Peyer's patch (tissue), 4 donors: Measurements from ENCODE around the gene ENSA. TPM values are rescaled to one million over a fixed set of nuclear protein-coding genes. Genes with fewer than 3 reads are reported as not detected.
A peak's percentile ranks its signal among the peaks of the same experiment; 100 is the strongest.
"Not testable (repeated sequence)": the region's sequence is repeated elsewhere in the genome, so short reads cannot be mapped to it uniquely, and the experiment has no call there.

Source experiments
- DNase-seq, 3 donors: peaks; one replicate each; pipeline ENCODE4 v3.0.0-alpha.2; 2017 to 2019
- H3K27ac ChIP-seq, 4 donors: fragments of 200-600 bp; sonication (generic); one replicate each; pipeline ENCODE4 v1.5.1; 2016 to 2019
- H3K27me3 ChIP-seq, 2 donors: fragments of 200-600 bp; sonication (generic); one replicate each; pipeline ENCODE4 v1.5.1; 2019
- H3K36me3 ChIP-seq, 3 donors: fragments of 200-600 bp; sonication (generic); one replicate each; pipeline ENCODE4 v1.5.1; 2016 to 2019
- H3K4me1 ChIP-seq, 4 donors: fragments of 200-600 bp; sonication (generic); one replicate each; pipeline ENCODE4 v1.5.1; 2016 to 2019
- H3K4me3 ChIP-seq, 4 donors: fragments of 200-600 bp; sonication (generic); 1 replicate in 3 of 4; 2 replicates in 1 of 4; pipeline ENCODE4 v1.5.1; 2016 to 2019; ENCODE audit warnings: mild to moderate bottlenecking in 1 of 4
- H3K9me3 ChIP-seq, 4 donors: fragments of 200-600 bp; sonication (generic); one replicate each; pipeline ENCODE4 v1.5.1; 2016 to 2019; ENCODE audit warnings: mild to moderate bottlenecking in 1 of 4
- POLR2A ChIP-seq, 2 donors: fragments of 450-650 bp; IDR thresholded peaks; one replicate each; pipeline ENCODE4 v1.5.1; 2017; ENCODE audit warnings: antibody characterized with exemption in 2 of 2, mild to moderate bottlenecking in 2 of 2, moderate library complexity in 2 of 2
- total RNA-seq, 4 donors: library from RNA; depleted of rRNA; stranded (reverse); fragments of >200 nt; gene quantifications; one replicate each; pipeline ENCODE4 v1.1.0, GENCODE V29; 2016
- TF ChIP-seq, protein P1 (sequence below), 6 experiments: fragments of 450-650 bp in 4 of 6; fragments of 200-600 bp in 2 of 6; sonication (generic) in 1 of 6; IDR thresholded peaks; one replicate each; pipeline ENCODE4 v1.5.1; 2017 to 2019; ENCODE audit warnings: antibody characterized with exemption in 6 of 6, mild to moderate bottlenecking in 3 of 6, moderate library complexity in 1 of 6

The ENSA gene
- total RNA-seq, 4 donors from 2014 or later, result 173 to 231 (median 206) TPM

DNA sequence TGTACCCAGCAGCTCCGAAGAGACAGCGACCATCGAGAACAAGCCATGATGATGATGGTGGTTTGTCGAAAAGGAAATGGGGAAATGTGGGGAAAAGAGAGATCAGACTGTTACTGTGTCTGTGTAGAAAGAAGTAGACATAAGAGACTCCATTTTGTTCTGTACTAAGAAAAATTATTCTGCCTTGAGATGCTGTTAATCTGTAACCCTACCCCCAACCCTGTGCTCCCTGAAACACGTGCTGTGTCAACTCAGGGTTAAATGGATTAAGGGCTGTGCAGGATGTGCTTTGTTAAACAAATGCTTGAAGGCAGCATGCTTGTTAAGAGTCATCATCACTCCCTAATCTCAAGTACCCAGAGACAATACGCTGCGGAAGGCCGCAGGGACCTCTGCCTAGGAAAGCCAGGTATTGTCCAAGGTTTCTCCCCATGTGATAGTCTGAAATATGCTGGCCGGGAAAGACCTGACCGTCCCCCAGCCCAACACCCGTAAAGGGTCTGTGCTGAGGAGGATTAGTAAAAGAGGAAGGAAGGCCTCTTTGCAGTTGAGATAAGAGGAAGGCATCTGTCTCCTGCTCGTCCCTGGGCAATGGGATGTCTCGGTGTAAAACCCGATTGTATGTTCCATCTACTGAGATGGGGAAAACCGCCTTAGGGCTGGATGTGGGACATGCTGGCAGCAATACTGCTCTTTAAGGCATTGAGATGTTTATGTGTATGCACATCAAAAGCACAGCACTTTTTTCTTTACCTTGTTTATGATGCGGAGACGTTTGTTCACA, 5.6 kb upstream of the ENSA start:
- not testable (repeated sequence) for DNase-seq, H3K4me3 ChIP-seq, H3K4me1 ChIP-seq, H3K27me3 ChIP-seq, H3K36me3 ChIP-seq, H3K27ac ChIP-seq, H3K9me3 ChIP-seq

DNA sequence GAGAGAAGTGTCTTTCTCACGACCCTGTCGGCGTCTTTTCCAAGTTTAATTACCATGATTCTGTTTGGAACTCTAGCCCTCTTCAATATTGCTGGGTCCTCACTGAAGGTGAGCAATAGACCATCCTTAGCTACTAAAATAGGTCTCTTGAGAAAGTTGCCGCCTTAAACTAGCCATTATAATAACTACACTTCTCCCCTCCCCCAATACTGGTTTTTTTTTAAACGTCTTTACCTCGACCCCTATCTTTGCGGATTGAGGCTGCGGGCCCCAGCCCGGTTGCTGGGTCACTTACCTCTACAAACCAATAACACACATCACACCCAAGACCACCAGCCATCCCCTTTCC, 672 bp downstream of the ENSA start:
- H3K27ac ChIP-seq, result peak overlapping the region; percentile 95 to 99 (median 97)
- H3K4me3 ChIP-seq, result peak overlapping the region; percentile 69 to 92 (median 72)
- H3K4me1 ChIP-seq, result peaks cover 0 to 20% (median 7%) of the 10 kb centered on the region in 4 donors
- TF ChIP-seq, protein P1, sequence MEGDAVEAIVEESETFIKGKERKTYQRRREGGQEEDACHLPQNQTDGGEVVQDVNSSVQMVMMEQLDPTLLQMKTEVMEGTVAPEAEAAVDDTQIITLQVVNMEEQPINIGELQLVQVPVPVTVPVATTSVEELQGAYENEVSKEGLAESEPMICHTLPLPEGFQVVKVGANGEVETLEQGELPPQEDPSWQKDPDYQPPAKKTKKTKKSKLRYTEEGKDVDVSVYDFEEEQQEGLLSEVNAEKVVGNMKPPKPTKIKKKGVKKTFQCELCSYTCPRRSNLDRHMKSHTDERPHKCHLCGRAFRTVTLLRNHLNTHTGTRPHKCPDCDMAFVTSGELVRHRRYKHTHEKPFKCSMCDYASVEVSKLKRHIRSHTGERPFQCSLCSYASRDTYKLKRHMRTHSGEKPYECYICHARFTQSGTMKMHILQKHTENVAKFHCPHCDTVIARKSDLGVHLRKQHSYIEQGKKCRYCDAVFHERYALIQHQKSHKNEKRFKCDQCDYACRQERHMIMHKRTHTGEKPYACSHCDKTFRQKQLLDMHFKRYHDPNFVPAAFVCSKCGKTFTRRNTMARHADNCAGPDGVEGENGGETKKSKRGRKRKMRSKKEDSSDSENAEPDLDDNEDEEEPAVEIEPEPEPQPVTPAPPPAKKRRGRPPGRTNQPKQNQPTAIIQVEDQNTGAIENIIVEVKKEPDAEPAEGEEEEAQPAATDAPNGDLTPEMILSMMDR (IDR thresholded peaks at IDR 0.05), result no peak
- no peak for TF ChIP-seq POLR2A (IDR thresholded peaks at IDR 0.05)
- H3K27me3 ChIP-seq, result no peaks in the 10 kb centered on the region
- no peak for DNase-seq
- H3K36me3 ChIP-seq, result peaks cover 0 to 37% (median 2%) of the 10 kb centered on the region in 3 donors
- H3K9me3 ChIP-seq, result no peaks in the 10 kb centered on the region

GRCh38 chr1:150627826-150628410, 1.5 kb downstream of the ENSA start:
- Histone ChIP-seq H3K27me3 (no peaks in the 10 kb centered on the region), H3K27ac (peak overlapping the region in 1 of 4 donors; percentile 98), H3K4me3 (peak overlapping the region in 2 of 4 donors; percentile 72 to 92), H3K9me3 (no peaks in the 10 kb centered on the region), H3K36me3 (peaks cover 0 to 45% (median 2%) of the 10 kb centered on the region in 3 donors), H3K4me1 (peaks cover 0 to 20% (median 7%) of the 10 kb centered on the region in 4 donors)
- TF ChIP-seq, protein P1 (IDR thresholded peaks at IDR 0.05), result no peak
- no peak for TF ChIP-seq POLR2A (IDR thresholded peaks at IDR 0.05)
- DNase-seq, result no peak

DNA sequence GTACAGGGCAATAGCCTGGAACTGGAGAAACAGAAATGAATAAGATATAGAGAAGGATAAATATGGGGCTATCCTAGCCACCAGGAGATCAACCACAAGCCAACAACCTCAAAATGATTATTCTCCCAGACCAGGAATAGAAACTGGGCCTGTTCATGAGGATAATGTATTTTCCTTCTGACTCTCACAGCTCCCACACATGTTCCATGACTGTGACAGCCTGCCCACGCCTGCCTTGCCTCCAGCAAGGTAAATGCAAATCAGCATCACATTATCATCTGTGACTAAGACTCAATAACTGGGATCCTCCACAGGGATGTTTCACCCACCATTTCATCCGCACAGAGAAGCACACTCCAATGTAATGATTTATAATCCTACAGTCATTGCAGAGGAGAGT, 3.3 kb downstream of the ENSA start:
- no peak for DNase-seq
- no peak overlapping the region for H3K27ac ChIP-seq
- no peak for TF ChIP-seq POLR2A (IDR thresholded peaks at IDR 0.05)
- TF ChIP-seq, protein P1 (IDR thresholded peaks at IDR 0.05), result no peak
- H3K4me1 ChIP-seq, result peaks cover 2 to 35% (median 8%) of the 10 kb centered on the region in 4 donors
- peaks cover 0 to 54% (median 2%) of the 10 kb centered on the region in 3 donors for H3K36me3 ChIP-seq
- H3K4me3 ChIP-seq, result no peak overlapping the region
- H3K27me3 ChIP-seq, result no peaks in the 10 kb centered on the region
- H3K9me3 ChIP-seq, result no peaks in the 10 kb centered on the region

DNA sequence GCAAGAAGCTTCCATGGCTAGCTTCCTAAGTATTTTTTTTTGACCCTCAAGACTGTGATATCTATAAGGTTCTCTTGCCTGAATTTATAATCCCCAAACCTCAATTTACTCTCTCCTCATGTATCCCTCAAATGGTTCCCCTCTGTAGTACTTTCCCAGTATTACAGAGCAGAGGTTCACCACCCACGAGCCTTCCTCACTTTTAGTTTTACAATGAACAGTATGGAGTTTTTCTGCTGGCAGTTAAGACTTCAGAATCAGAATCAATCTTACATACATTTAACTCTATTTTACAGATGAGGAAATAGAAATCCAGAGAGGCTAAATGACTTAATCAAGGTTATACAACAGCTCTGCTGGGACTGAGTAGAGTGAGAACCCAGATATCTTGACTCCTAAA, 4.9 kb downstream of the ENSA start:
- H3K9me3 ChIP-seq, H3K4me3 ChIP-seq, H3K27me3 ChIP-seq, H3K27ac ChIP-seq, DNase-seq: not testable (repeated sequence)
- Histone ChIP-seq H3K36me3 (peaks cover 0 to 61% (median 2%) of the 10 kb centered on the region in 3 donors), H3K4me1 (peaks cover 2 to 44% (median 12%) of the 10 kb centered on the region in 4 donors)

- Histone ChIP-seq H3K36me3 (peaks cover 0 to 64% (median 2%) of the 10 kb centered on the region in 3 donors), H3K4me1 (peaks cover 2 to 48% (median 13%) of the 10 kb centered on the region in 4 donors)
- not testable (repeated sequence) for H3K9me3 ChIP-seq, DNase-seq, H3K27ac ChIP-seq, H3K27me3 ChIP-seq, H3K4me3 ChIP-seq
Observed at GRCh38 chr1:150624134-150624533, 5.3 kb downstream of the ENSA start.

- DNase-seq, result no peak
- Histone ChIP-seq H3K27ac (peak overlapping the region; percentile 4 to 65 (median 56)), H3K9me3 (no peaks in the 10 kb centered on the region), H3K4me1 (peaks cover 0 to 39% (median 7%) of the 10 kb centered on the region in 4 donors), H3K36me3 (peaks cover 0 to 73% (median 2%) of the 10 kb centered on the region in 3 donors), H3K27me3 (no peaks in the 10 kb centered on the region), H3K4me3 (no peak overlapping the region)
- no peak for TF ChIP-seq POLR2A (IDR thresholded peaks at IDR 0.05)
- TF ChIP-seq, protein P1 (IDR thresholded peaks at IDR 0.05), result no peak
Observed at GRCh38 chr1:150622303-150622975, 7.0 kb downstream of the ENSA start.
